Middle frontal gyrus (tissue), 1 donor: ENCODE measurements around the gene KRTAP10-11.
"Not testable (repeated sequence)": the region's sequence is repeated elsewhere in the genome, so short reads cannot be mapped to it uniquely, and the experiment has no call there.

Experiments used
- DNase-seq: peaks from one replicate; pipeline ENCODE4 v3.0.0-alpha.2; 2015; ENCODE audit warnings: low spot score; ENCODE audit errors: extremely low spot score

The KRTAP10-11 gene

GRCh38 chr21:44661567-44661966 is 15.4 kb downstream of the KRTAP10-11 start:
- DNase-seq, result not testable (repeated sequence)

GRCh38 chr21:44664691-44665090 is 18.5 kb downstream of the KRTAP10-11 start:
- DNase-seq, result no peak

- no peak for DNase-seq
Observed at GRCh38 chr21:44666401-44667320, 20.4 kb downstream of the KRTAP10-11 start, which contains the start of gene KRTAP12-2. Gene KRTAP12-2, minus strand, starts transcription at chr21:44666927. Its CDS starts 41 bp downstream, at chr21:44666886.

- no peak for DNase-seq
Observed at GRCh38 chr21:44667612-44668011, 21.4 kb downstream of the KRTAP10-11 start.

- DNase-seq, result no peak
Observed at GRCh38 chr21:44670642-44671432, 24.6 kb downstream of the KRTAP10-11 start.

GRCh38 chr21:44671911-44672310 is 25.7 kb downstream of the KRTAP10-11 start:
- no peak for DNase-seq

GRCh38 chr21:44677881-44678280 is 31.7 kb downstream of the KRTAP10-11 start:
- DNase-seq, result no peak

- no peak for DNase-seq
Observed at GRCh38 chr21:44681152-44681551, 34.9 kb downstream of the KRTAP10-11 start.

- DNase-seq, result no peak
Observed at GRCh38 chr21:44681861-44682579, 35.8 kb downstream of the KRTAP10-11 start, which contains the start of gene KRTAP12-1. Gene KRTAP12-1, minus strand, starts transcription at chr21:44682163. Its CDS starts 40 bp downstream, at chr21:44682123.

GRCh38 chr21:44682580-44683151 is 36.5 kb downstream of the KRTAP10-11 start:
- no peak for DNase-seq

GRCh38 chr21:44684077-44684476 is 37.9 kb downstream of the KRTAP10-11 start:
- DNase-seq, result no peak

- DNase-seq, result no peak
Observed at GRCh38 chr21:44684483-44684882, 38.3 kb downstream of the KRTAP10-11 start.

- DNase-seq, result not testable (repeated sequence)
Observed at GRCh38 chr21:44685050-44685449, 38.8 kb downstream of the KRTAP10-11 start.

- DNase-seq, result no peak
Observed at GRCh38 chr21:44686000-44686781, 40.0 kb downstream of the KRTAP10-11 start.

- DNase-seq, result no peak
Observed at GRCh38 chr21:44686843-44687561, 40.8 kb downstream of the KRTAP10-11 start.

- no peak for DNase-seq
Observed at GRCh38 chr21:44687671-44688070, 41.5 kb downstream of the KRTAP10-11 start.

- DNase-seq, result not testable (repeated sequence)
Observed at GRCh38 chr21:44689740-44690139, 43.5 kb downstream of the KRTAP10-11 start.

- DNase-seq, result no peak
Observed at GRCh38 chr21:44691686-44692085, 45.5 kb downstream of the KRTAP10-11 start.

GRCh38 chr21:44692798-44693512 is 46.7 kb downstream of the KRTAP10-11 start:
- DNase-seq, result no peak
